Measurements from ENCODE around the gene BBS9. TPM values are rescaled to one million over a fixed set of nuclear protein-coding genes. Genes with fewer than 3 reads are reported as not detected.

BBS9 gene
- total RNA-seq, 2 donors from 2014 or later = 23.0 to 28.6 TPM

GRCh38 chr7:33651998-33652515, 522.7 kb downstream of the BBS9 start:
- Histone ChIP-seq H3K9me3 (no peaks in the 10 kb centered on the region), H3K36me3 (no peaks in the 10 kb centered on the region), H3K4me1 (ENCODE audit: control insufficient read depth in 1 of 2, low read depth in 2 of 2) (no peaks in the 10 kb centered on the region), H3K4me3 (no peak overlapping the region), H3K27me3 (replicated peaks; ENCODE audit: insufficient read depth) (no peaks in the 10 kb centered on the region), H3K27ac (no peak overlapping the region)
- DNase-seq (ENCODE audit: low spot score) = no peak
- no peak for ATAC-seq (ENCODE audit: insufficient number of reproducible peaks, low FRiP score, low read depth)
- TF ChIP-seq CTCF (IDR thresholded peaks at IDR 0.05) = no peak

GRCh38 chr7:33654676-33655075, 525.3 kb downstream of the BBS9 start:
- no peaks in the 10 kb centered on the region for H3K9me3 ChIP-seq
- no peak for ATAC-seq (ENCODE audit: insufficient number of reproducible peaks, low FRiP score, low read depth)
- no peaks in the 10 kb centered on the region for H3K36me3 ChIP-seq
- no peaks in the 10 kb centered on the region for H3K27me3 ChIP-seq (replicated peaks; ENCODE audit: insufficient read depth)
- no peak for TF ChIP-seq CTCF (IDR thresholded peaks at IDR 0.05)
- H3K27ac ChIP-seq = no peak overlapping the region
- no peak for DNase-seq (ENCODE audit: low spot score)
- H3K4me3 ChIP-seq = no peak overlapping the region
- H3K4me1 ChIP-seq (ENCODE audit: control insufficient read depth in 1 of 2, low read depth in 2 of 2) = no peaks in the 10 kb centered on the region

Other genes with a start within 250 kb of the BBS9 start
- 10 to 100 TPM; 24.1 to 47.9 TPM for gene KBTBD2, start 237.8 kb upstream of the BBS9 start, total RNA-seq
- gene FKBP9, start 172.1 kb upstream of the BBS9 start, total RNA-seq = 100 to 1,000 TPM; 166 to 196 TPM
- gene NT5C3A, start 66.8 kb upstream of the BBS9 start, total RNA-seq = 10 to 100 TPM; 14.5 to 22.2 TPM
- gene RP9, start 20.2 kb upstream of the BBS9 start, total RNA-seq = 10 to 100 TPM in 1 of 2 donors, 1 to 10 TPM in 1; 7.6 to 17.0 TPM

All from thoracic aorta (tissue), 2 donors.